GM18909 (cell line): ENCODE results near the gene PARM1.

ENCODE experiments used
- ATAC-seq: cut with Tn5 transposase; IDR thresholded peaks from one replicate; pipeline ENCODE4 v1.9.1; 2021; ENCODE audit warnings: mild to moderate bottlenecking; ENCODE audit not compliant: unreplicated experiment, poor library complexity

Gene PARM1

DNA sequence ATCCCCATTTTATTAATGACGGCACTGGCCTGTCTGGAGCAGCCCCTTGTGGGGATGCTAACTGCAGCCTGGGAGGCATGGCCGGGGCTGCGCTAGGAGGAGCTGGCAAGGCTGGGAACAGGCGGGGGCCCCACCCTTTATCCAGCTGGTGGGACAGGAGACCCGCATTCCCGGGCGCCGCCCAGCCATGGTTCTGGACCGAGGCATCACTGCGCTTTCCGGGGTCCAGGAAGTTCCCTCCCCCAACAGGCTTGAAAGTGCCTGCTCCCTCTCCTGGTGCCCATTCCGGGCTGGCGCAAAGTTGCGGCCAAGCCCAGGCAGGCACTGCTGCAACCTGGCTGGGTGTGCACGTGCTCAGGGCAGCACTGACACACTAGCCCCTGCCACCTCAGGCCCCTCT is 124.5 kb downstream of the PARM1 start:
- ATAC-seq = no peak

DNA sequence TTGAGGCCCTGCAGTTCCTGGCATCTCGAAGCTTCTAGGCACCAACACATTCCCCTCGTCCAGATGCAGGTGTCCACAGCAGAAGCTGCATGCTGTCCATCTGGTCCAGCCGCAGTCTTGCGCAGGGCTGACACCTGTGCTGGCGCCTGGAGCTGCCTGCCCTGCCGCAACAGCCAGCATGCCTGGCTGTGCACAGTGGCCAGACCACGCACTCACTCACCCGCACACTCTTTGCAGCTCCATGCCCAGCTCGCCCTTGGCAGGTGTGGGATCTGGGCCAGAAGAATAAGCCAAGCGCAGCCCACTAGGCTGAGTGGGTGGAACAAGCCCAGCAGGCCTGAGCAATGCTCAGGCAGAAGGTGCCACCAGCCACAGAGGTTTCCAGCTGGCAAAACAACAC is 125.6 kb downstream of the PARM1 start:
- no peak for ATAC-seq

DNA sequence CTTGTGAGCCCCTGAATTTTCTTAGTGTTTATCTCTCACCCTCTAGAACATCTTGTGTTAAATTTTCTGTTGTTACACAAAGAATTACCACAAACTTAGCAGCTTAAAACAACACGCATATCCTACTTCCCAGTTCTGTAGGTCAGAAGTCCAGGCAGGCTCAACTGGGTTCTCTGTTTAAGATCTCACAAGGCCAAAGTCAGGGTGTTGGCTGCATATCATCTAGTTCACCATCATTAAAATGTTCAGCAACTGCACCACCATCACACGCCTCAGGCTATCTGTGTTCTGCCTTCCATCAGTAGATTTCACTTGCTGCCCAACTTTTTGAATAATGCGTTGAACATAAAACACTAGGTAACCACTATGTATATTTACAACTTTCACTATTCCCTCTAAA is 130.5 kb downstream of the PARM1 start:
- ATAC-seq = no peak

DNA sequence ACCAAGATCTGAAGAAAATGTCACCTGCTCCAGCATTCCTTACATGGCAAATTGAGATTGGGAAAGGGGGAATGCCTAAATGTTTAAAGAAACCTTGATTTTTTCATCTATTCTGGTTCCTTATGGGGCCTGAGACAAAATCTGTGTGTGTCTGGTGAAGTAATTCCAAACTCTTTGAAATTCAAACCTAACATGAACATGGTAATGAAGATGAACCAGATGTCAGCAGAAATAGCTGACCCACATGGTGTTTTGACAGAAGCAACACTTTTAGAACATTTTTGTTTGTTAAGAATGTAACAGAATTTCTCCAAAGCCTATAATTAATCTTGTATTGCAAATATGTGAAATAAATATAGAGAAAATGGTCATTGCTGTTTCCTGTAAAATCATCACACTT is 133.0 kb downstream of the PARM1 start:
- no peak for ATAC-seq

DNA sequence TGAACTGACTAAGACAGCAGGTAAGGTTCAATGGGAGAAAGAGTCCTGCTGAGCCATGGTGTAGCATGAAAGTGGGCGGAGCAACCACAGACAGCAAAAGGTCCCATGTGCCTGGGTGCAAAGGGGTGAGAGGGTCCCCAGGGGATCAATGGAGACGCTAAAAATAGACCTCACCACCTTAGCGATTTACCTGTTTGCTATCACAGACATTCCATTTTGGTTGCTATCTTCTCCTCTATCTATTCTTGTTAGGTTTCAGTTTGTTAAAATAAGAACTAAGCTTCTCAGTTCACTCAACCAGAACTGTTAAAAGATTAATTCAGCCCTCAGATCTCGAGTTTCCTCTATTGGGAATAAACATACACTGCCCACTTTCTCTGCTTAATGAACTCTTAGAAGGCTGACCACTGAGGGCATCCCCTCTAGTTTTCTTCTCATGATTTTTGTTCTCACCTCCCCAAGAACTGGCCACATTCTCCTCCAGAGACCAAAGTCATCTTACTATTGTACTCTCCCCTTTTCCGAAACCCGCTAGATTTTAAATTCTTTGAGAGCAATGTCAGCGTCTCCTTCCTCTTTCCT is 136.7 kb downstream of the PARM1 start:
- ATAC-seq = peak; percentile 89

DNA sequence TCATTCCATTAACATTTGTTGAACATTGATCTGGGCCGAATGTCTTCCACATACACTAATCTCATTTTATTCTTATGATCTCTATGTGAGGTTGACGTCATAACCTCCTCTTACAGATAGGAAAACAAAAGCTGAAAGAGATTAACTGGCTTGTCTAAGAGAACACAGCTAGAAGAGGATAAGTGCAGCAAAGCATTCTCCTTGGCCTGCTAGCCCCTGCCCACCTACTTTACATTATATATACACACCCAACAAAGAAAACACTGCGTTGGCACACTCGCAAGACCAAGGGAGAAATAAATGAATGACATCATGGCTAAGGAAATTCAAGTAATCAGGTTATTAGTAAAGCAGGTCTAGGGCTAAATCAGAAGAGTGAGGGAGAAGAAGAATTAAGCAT is 138.4 kb downstream of the PARM1 start:
- no peak for ATAC-seq

DNA sequence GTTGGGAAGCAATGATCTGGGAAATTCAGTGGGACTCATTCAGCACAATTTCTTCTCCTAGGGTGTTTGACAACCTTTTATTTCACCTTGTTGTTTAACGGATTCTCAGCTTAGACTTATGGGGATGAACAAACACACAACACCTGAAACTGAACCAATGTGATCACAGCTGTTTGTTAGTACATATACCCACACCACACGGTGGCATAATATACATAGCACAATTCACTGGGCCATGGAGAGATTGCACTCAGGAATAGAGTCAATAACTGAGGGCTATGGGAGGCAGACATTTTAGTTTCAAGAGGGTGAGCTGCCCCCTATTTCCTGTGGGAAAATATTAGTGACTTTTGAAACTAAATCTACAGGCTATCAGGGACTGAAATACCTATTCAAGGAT is 148.0 kb downstream of the PARM1 start:
- no peak for ATAC-seq

DNA sequence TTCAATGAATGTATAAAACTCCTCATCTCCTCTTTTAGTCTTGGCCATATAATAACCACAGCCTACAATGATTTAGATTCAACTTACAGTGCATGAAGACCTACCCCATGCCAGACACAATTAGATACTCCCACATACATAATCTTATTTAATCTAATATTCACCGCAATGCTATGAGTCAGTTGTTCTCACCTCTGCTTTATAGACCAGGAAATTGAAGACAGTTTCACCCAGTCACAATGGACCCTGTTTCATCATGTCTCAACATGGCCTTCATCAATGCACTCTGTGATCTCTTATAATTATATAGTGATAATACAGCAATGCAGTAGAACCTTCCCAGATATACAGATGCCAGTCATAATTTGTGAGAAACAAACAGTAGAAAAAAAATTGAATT is 148.6 kb downstream of the PARM1 start:
- ATAC-seq = no peak

DNA sequence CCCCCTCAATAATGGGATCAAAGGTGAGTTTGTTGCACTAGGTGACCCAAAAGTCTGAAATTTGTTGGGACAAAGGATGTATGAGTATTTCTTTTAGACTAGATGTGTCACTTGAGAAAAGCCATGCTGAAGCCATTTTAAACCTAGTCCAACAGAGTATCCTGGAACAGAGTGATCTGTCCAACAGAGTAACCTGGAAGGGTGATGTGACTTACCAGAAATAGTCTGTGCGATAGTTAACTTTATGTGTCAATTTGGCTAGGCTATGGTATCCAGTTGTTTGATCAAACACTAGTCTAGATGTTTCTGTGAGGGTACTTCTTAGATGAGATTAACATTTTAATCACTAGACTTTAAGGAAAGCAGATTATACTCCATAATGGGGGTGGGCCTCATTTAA is 154.5 kb downstream of the PARM1 start:
- ATAC-seq = no peak

DNA sequence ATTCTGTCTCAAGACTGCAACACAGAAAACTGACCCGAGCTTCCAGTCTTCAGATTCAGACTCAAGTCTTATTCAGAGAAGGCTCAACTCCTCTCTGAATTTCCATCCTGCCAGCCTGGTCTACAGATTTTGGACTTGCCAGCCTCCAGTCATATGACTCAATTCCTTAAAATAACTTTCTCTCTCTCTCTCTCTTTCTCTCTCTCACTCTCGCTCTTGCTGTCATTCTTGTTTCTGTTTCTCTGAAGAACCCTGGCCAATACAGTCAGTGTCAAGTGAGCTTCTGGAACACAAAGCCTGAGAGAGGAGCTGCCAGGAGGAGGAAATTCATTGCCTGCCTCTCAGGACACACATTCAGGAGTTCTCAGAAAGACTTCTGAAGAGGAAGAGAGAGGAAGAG is 154.9 kb downstream of the PARM1 start:
- ATAC-seq = peak; percentile 72

DNA sequence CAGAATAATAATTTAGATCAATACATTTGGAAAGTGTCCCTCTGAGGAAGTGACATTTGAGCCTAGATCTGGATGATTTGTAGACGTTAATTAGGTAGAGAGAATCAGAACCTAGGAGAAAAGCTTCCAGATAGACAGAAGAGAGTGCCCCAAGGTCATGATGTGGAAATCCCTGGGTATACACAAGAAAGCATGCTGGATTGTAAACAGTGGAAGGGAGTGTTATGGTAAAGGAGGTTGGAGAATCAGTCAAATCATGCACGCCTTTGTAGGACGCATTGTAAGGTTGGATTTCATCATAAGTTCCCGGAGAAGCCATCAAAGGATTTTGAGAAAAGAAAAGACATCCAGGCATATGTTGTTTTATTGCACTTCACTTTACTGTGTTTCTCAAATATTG is 156.3 kb downstream of the PARM1 start:
- ATAC-seq = no peak

DNA sequence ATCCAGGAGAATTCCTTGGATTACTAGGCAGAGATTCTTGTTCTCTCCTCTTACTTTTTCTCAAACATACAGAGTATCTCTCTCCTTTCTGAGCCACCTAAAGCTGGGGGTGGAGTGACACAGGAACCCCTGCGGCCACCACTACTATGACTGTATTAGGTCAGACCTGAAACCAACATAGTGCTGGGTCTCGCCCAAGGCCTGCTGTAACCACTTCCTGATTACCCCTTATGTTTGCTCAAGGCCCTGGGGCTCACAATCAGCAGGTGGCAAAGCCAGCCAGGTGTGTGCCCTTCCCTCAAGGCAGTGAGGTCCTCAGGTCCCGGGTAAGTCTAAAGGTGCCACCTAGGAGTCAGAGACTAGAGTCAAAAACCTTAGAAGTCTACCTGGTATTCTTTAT is 166.4 kb downstream of the PARM1 start:
- ATAC-seq = peak; percentile 97
